ENCODE results near the gene CHRNA10. TPM values are rescaled to one million over a fixed set of nuclear protein-coding genes. Genes with fewer than 3 reads are reported as not detected.

CHRNA10 gene
- total and polyA plus RNA-seq, 2 experiments from 2014 or later, result 0.53 TPM; not detected in 1

GRCh38 chr11:3667149-3668035 is 3.8 kb downstream of the CHRNA10 start:
- Histone ChIP-seq H3K79me2 (no peaks in the 10 kb centered on the region), H3K9me3 (ENCODE audit: low read depth) (no peaks in the 10 kb centered on the region), H3K9me2 (replicated peaks; ENCODE audit: insufficient read depth) (no peaks in the 10 kb centered on the region), H3K4me1 (ENCODE audit: insufficient read depth) (no peaks in the 10 kb centered on the region), H4K20me1 (ENCODE audit: insufficient read depth, poor library complexity, severe bottlenecking) (no peaks in the 10 kb centered on the region), H3K36me3 (replicated peaks; ENCODE audit: insufficient read depth, low read depth) (no peaks in the 10 kb centered on the region), H3K4me2 (no peak overlapping the region), H3K4me3 (no peak overlapping the region), H3K27ac (no peak overlapping the region), H2AFZ (no peak overlapping the region), H3K27me3 (no peaks in the 10 kb centered on the region)
- DNase-seq (ENCODE audit: low spot score), result no peak
- WGBS (ENCODE audit: low lambda C conversion rate, missing lambda C conversion rate), result 98% methylated on average over 87 of the region's 89 CpGs
- TF ChIP-seq CTCF (IDR thresholded peaks at IDR 0.05; ENCODE audit: poor library complexity) (no peak), EZH2phosphoT487 (IDR thresholded peaks at IDR 0.05; ENCODE audit: low read depth, severe bottlenecking, unreplicated experiment) (no peak), EZH2 (IDR thresholded peaks at IDR 0.05; ENCODE audit: borderline replicate concordance) (no peak)

GRCh38 chr11:3666023-3666530 is 5.1 kb downstream of the CHRNA10 start:
- TF ChIP-seq CTCF (IDR thresholded peaks at IDR 0.05; ENCODE audit: poor library complexity) (no peak), EZH2 (IDR thresholded peaks at IDR 0.05; ENCODE audit: borderline replicate concordance) (no peak), EZH2phosphoT487 (IDR thresholded peaks at IDR 0.05; ENCODE audit: low read depth, severe bottlenecking, unreplicated experiment) (no peak)
- no peak overlapping the region for H2AFZ ChIP-seq
- H3K9me3 ChIP-seq (ENCODE audit: low read depth), result no peaks in the 10 kb centered on the region
- H3K9me2 ChIP-seq (replicated peaks; ENCODE audit: insufficient read depth), result no peaks in the 10 kb centered on the region
- H3K4me2 ChIP-seq, result no peak overlapping the region
- WGBS (ENCODE audit: low lambda C conversion rate, missing lambda C conversion rate), result 97% methylated on average over 17 of the region's 17 CpGs
- no peaks in the 10 kb centered on the region for H3K4me1 ChIP-seq (ENCODE audit: insufficient read depth)
- DNase-seq (ENCODE audit: low spot score), result no peak
- H3K79me2 ChIP-seq, result no peaks in the 10 kb centered on the region
- H3K27ac ChIP-seq, result no peak overlapping the region
- H3K4me3 ChIP-seq, result no peak overlapping the region
- H3K36me3 ChIP-seq (replicated peaks; ENCODE audit: insufficient read depth, low read depth), result no peaks in the 10 kb centered on the region
- H3K27me3 ChIP-seq, result no peaks in the 10 kb centered on the region
- H4K20me1 ChIP-seq (ENCODE audit: insufficient read depth, poor library complexity, severe bottlenecking), result no peaks in the 10 kb centered on the region

- Histone ChIP-seq H3K4me1 (ENCODE audit: insufficient read depth) (no peaks in the 10 kb centered on the region), H3K9me3 (ENCODE audit: low read depth) (no peaks in the 10 kb centered on the region), H3K9me2 (replicated peaks; ENCODE audit: insufficient read depth) (no peaks in the 10 kb centered on the region), H3K4me3 (no peak overlapping the region), H3K27me3 (no peaks in the 10 kb centered on the region), H2AFZ (no peak overlapping the region), H3K36me3 (replicated peaks; ENCODE audit: insufficient read depth, low read depth) (no peaks in the 10 kb centered on the region), H3K27ac (no peak overlapping the region), H3K4me2 (no peak overlapping the region), H3K79me2 (no peaks in the 10 kb centered on the region), H4K20me1 (ENCODE audit: insufficient read depth, poor library complexity, severe bottlenecking) (no peaks in the 10 kb centered on the region)
- TF ChIP-seq CTCF (IDR thresholded peaks at IDR 0.05; ENCODE audit: poor library complexity) (no peak), EZH2 (IDR thresholded peaks at IDR 0.05; ENCODE audit: borderline replicate concordance) (no peak), EZH2phosphoT487 (IDR thresholded peaks at IDR 0.05; ENCODE audit: low read depth, severe bottlenecking, unreplicated experiment) (no peak)
- DNase-seq (ENCODE audit: low spot score), result no peak
- WGBS (ENCODE audit: low lambda C conversion rate, missing lambda C conversion rate), result 96% methylated on average over 6 of the region's 6 CpGs
These were observed 5.7 kb downstream of the CHRNA10 start for GRCh38 chr11:3665336-3666022.

Data from hepatocyte (in vitro differentiated cells).